Effector memory CD8-positive, alpha-beta T cell (primary cell): Measurements from ENCODE around the gene LDHA.
"Not testable (repeated sequence)": the region's sequence is repeated elsewhere in the genome, so short reads cannot be mapped to it uniquely, and the experiment has no call there.

ENCODE experiments used
- ATAC-seq: fragments of 150-1000 bp; cut with Tn5 transposase; replicated peaks from 2 replicates; pipeline ENCODE4 v1.10.0; 2021; ENCODE audit warnings: mild to moderate bottlenecking, moderate library complexity
- DNase-seq, 3 experiments: peaks; one replicate each; pipeline ENCODE4 v3.0.0; 2021
- H3K27ac Mint-ChIP-seq, 2 donors: one replicate each; pipeline ENCODE4 v1.8.0; 2022; ENCODE audit warnings: mild to moderate bottlenecking in 2 of 2, mixed read lengths in 2 of 2, moderate library complexity in 2 of 2
- H3K27me3 Mint-ChIP-seq, 2 donors: one replicate each; pipeline ENCODE4 v1.8.0; 2022; ENCODE audit warnings: mixed read lengths in 2 of 2
- H3K36me3 Mint-ChIP-seq: one replicate; pipeline ENCODE4 v1.8.0; 2022; ENCODE audit warnings: mild to moderate bottlenecking, moderate library complexity, mixed read lengths; ENCODE audit not compliant: insufficient read depth
- H3K4me1 Mint-ChIP-seq, 2 donors: one replicate each; pipeline ENCODE4 v1.8.0; 2022; ENCODE audit warnings: low read depth in 2 of 2, mixed read lengths in 2 of 2
- H3K4me3 Mint-ChIP-seq, 2 donors: one replicate each; pipeline ENCODE4 v1.8.0; 2022; ENCODE audit warnings: mild to moderate bottlenecking in 2 of 2, mixed read lengths in 2 of 2, moderate library complexity in 2 of 2
- H3K9me3 Mint-ChIP-seq, 2 donors: one replicate each; pipeline ENCODE4 v1.8.0; 2022; ENCODE audit warnings: mixed read lengths in 2 of 2

Gene LDHA

GRCh38 chr11:18375941-18376340 is 18.4 kb upstream of the LDHA start:
- H3K36me3 Mint-ChIP-seq, result peaks cover 3% of the 10 kb centered on the region
- no peaks in the 10 kb centered on the region for H3K27me3 Mint-ChIP-seq
- no peak overlapping the region for H3K4me3 Mint-ChIP-seq

GRCh38 chr11:18379201-18379600 is 15.2 kb upstream of the LDHA start:
- no peaks in the 10 kb centered on the region for H3K27me3 Mint-ChIP-seq
- ATAC-seq, result no peak
- no peaks in the 10 kb centered on the region for H3K9me3 Mint-ChIP-seq
- H3K36me3 Mint-ChIP-seq, result peaks cover 11% of the 10 kb centered on the region
- no peak overlapping the region for H3K4me3 Mint-ChIP-seq
- H3K4me1 Mint-ChIP-seq, result peaks cover 12 to 14% of the 10 kb centered on the region in 2 donors
- DNase-seq, result no peak
- H3K27ac Mint-ChIP-seq, result peak overlapping the region; percentile 15 to 41

More at GRCh38 chr11:18375941-18376340, 18.4 kb upstream of the LDHA start:
- Mint-ChIP-seq H3K27ac (no peak overlapping the region), H3K4me1 (no peaks in the 10 kb centered on the region), H3K9me3 (no peaks in the 10 kb centered on the region)
- no peak for ATAC-seq
- DNase-seq, result no peak

DNA sequence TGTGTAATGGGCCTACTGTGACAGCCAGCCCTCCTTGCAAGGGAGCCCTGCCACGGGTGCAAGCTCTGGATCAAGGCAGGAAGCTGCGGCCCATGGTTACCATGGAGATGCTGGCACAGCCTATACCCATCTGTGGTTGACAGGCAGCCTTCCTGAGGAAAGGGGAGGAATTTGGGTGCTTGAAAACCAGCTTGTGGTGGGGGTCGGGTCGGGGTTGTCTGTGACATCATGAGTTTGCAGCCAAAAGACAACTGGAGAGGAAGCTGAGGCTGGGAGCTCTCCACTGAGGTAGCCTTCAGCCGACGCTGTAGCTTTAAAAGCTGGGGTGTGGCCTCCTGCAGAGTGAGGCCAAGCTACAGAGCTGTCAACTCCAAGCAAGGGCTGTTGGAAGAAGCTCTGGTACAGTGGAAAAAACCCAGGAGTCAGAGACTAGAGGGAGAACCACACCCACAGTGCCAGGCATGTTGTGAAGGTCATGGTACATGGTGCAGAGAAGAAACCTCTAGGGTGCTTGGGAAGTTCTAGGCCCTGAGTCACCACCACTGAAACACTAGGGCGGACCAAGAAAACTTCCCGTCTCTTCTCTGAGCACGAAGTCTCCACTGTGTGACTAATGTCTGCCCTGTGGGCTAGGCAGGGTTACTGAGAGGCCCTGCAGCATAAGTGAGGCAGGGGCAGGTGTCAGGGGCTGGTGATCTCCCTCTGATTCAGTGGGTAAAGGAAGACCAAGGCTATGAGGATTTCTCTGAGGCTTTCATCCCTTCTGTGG is 10.8 kb upstream of the LDHA start:
- H3K4me3 Mint-ChIP-seq, result peak overlapping the region; percentile 75 to 79
- H3K4me1 Mint-ChIP-seq, result peaks cover 18 to 26% of the 10 kb centered on the region in 2 donors
- peaks cover 11% of the 10 kb centered on the region for H3K36me3 Mint-ChIP-seq
- H3K27me3 Mint-ChIP-seq, result no peaks in the 10 kb centered on the region
- DNase-seq (peak; percentile 47 to 67 (median 66)), ATAC-seq (peak; percentile 74)
- H3K9me3 Mint-ChIP-seq, result no peaks in the 10 kb centered on the region
- peak overlapping the region; percentile 97 for H3K27ac Mint-ChIP-seq

DNA sequence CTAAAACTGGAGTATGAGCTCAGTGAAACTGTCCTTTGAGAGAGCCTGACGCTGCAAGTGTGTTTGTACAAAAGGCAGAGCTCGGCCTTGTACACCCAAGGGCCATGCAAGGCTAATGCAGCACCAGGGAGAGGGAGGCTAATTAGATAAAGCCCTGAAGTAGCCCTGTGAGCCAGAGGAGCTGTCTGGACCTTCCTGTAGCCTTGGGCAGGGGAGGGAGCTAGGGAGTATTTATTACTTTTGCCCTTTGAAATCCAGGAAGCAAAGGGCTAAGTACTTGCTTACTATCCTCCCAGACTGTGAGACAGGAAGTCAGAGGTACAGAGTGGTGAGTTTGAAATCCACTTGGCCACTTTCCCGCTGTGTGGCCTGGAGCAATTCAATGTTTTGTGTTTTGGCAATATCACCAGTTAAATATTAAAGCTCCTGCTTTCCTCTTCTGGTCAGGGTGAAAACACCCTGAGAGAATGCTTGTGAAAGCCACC is 10.2 kb upstream of the LDHA start:
- Mint-ChIP-seq H3K4me3 (peak overlapping the region; percentile 75 to 79), H3K36me3 (peaks cover 11% of the 10 kb centered on the region), H3K9me3 (no peaks in the 10 kb centered on the region), H3K4me1 (peaks cover 18 to 26% of the 10 kb centered on the region in 2 donors), H3K27ac (peak overlapping the region; percentile 97), H3K27me3 (no peaks in the 10 kb centered on the region)
- DNase-seq, result peak in 1 of 3 experiments; percentile 14
- ATAC-seq, result peak; percentile 15

DNA sequence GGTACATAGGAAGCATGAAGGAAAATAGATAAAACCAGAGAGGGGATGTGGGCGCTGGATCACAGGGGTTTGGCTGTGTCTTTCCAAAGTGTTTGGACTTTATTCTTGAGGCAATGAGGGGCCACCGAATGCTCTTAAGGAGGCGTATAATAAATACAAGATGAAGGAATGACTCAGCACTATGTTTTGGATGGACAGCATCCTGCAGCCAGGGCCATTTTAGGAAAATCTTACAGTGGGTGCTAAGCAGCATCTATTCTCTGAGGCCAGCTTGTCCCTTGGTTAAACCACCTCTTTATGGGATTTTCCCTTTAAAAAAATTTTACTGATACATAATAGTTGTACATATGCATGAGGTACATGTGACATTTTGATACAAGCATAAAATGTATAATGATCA is 4.3 kb upstream of the LDHA start:
- H3K27ac Mint-ChIP-seq, result peak overlapping the region in 1 of 2 donors; percentile 12
- no peaks in the 10 kb centered on the region for H3K9me3 Mint-ChIP-seq
- H3K4me1 Mint-ChIP-seq, result peaks cover 11 to 20% of the 10 kb centered on the region in 2 donors
- ATAC-seq (no peak), DNase-seq (no peak)
- no peak overlapping the region for H3K4me3 Mint-ChIP-seq
- H3K36me3 Mint-ChIP-seq, result peaks cover 11% of the 10 kb centered on the region
- no peaks in the 10 kb centered on the region for H3K27me3 Mint-ChIP-seq

DNA sequence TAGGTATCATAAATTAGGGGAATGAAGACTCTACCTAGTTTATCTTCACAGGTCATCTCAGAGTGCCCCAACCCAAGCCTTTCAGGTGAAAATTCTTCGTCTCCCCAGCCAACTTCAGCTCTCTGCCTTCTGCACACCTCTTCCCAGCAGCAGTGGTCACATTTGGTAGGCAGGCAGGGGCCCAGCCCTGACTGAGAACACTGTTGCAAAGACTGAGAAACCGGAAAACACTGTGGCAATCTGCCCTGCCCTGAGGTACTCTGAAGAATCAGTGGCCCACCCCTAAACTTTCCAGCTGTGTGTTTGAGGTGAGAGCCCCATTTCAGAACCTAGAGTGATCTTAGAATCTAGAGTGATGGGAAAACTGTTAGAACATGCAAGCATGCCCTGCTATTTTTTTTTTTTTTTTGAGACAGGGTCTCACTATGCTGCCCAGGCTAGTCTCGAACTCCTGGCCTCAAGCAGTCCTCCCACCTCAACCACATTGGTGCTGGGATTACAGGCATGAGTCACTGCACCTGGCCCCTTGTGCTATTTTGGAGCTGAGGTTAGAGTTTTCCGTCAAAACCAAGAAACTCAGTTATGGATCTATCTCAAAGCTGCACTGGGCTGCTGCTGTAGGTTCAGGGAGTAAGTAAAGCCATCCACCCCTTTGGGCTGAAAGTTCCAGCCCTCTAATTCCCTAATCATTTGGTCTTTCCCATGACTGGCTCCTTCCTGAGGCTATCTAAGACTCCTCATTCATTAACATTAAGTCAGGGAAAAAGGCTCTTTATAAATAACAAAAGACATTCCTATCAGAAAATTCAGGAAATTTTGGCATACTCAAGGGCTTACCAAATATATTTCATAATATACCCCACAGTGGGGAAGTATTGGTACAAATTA is 1.7 kb upstream of the LDHA start:
- peaks cover 37% of the 10 kb centered on the region for H3K36me3 Mint-ChIP-seq
- DNase-seq (no peak), ATAC-seq (no peak)
- H3K27ac Mint-ChIP-seq, result peak overlapping the region; percentile 22 to 99
- peaks cover 22 to 24% of the 10 kb centered on the region in 2 donors for H3K4me1 Mint-ChIP-seq
- no peaks in the 10 kb centered on the region for H3K27me3 Mint-ChIP-seq
- peak overlapping the region; percentile 2 to 21 for H3K4me3 Mint-ChIP-seq
- H3K9me3 Mint-ChIP-seq, result no peaks in the 10 kb centered on the region

- Mint-ChIP-seq H3K36me3 (peaks cover 48% of the 10 kb centered on the region), H3K4me3 (peak overlapping the region; percentile 96 to 99), H3K27me3 (no peaks in the 10 kb centered on the region), H3K4me1 (peaks cover 24 to 30% of the 10 kb centered on the region in 2 donors), H3K27ac (peak overlapping the region; percentile 96 to 99), H3K9me3 (no peaks in the 10 kb centered on the region)
- ATAC-seq (no peak), DNase-seq (no peak)
These were observed 635 bp upstream of the LDHA start for GRCh38 chr11:18393581-18394274.

- H3K27me3 Mint-ChIP-seq, result no peaks in the 10 kb centered on the region
- peak overlapping the region; percentile 96 to 99 for H3K27ac Mint-ChIP-seq
- H3K4me3 Mint-ChIP-seq, result peak overlapping the region; percentile 96 to 99
- H3K4me1 Mint-ChIP-seq, result peaks cover 26 to 37% of the 10 kb centered on the region in 2 donors
- H3K9me3 Mint-ChIP-seq, result no peaks in the 10 kb centered on the region
- peak in 1 of 3 experiments; percentile 38 for DNase-seq
- ATAC-seq, result no peak
- H3K36me3 Mint-ChIP-seq, result peaks cover 62% of the 10 kb centered on the region
These were observed 768 bp downstream of the LDHA start for GRCh38 chr11:18394928-18395734.

- Mint-ChIP-seq H3K4me3 (peak overlapping the region; percentile 96 to 99), H3K27ac (peak overlapping the region; percentile 96 to 99), H3K4me1 (peaks cover 26 to 37% of the 10 kb centered on the region in 2 donors), H3K27me3 (no peaks in the 10 kb centered on the region), H3K36me3 (peaks cover 70% of the 10 kb centered on the region), H3K9me3 (no peaks in the 10 kb centered on the region)
- DNase-seq (peak; percentile 93 to 96 (median 94)), ATAC-seq (peak; percentile 56)
These were observed 1.6 kb downstream of the LDHA start for GRCh38 chr11:18395735-18396504.

- ATAC-seq (no peak), DNase-seq (no peak)
- H3K4me3 Mint-ChIP-seq, result peak overlapping the region; percentile 25 to 27
- H3K27ac Mint-ChIP-seq, result peak overlapping the region in 1 of 2 donors; percentile 77
- H3K36me3 Mint-ChIP-seq, result peaks cover 90% of the 10 kb centered on the region
- no peaks in the 10 kb centered on the region for H3K27me3 Mint-ChIP-seq
- peaks cover 25 to 33% of the 10 kb centered on the region in 2 donors for H3K4me1 Mint-ChIP-seq
- H3K9me3 Mint-ChIP-seq, result no peaks in the 10 kb centered on the region
These were observed 3.6 kb downstream of the LDHA start for GRCh38 chr11:18397921-18398320.

DNA sequence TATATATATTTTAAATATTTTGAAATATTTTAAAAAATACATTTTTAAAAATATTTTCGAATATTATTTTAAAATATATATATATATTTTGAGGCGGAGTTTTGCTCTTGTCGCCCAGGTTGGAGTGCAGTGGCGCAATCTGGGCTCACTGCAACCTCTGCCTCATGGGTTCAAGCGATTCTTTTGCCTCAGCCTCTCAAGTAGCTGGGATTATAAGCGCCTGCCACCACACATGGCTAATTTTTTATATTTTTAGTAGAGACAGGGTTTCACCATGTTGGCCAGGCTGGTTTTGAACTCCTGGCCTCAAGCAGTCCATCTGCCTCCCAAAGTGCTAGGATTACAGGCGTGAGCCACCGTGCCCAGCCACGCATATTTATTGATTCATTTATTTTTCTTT is 6.7 kb downstream of the LDHA start:
- not testable (repeated sequence) for DNase-seq, H3K9me3 Mint-ChIP-seq, ATAC-seq, H3K27ac Mint-ChIP-seq, H3K27me3 Mint-ChIP-seq, H3K4me3 Mint-ChIP-seq
- peaks cover 100% of the 10 kb centered on the region for H3K36me3 Mint-ChIP-seq
- peaks cover 13 to 23% of the 10 kb centered on the region in 2 donors for H3K4me1 Mint-ChIP-seq

DNA sequence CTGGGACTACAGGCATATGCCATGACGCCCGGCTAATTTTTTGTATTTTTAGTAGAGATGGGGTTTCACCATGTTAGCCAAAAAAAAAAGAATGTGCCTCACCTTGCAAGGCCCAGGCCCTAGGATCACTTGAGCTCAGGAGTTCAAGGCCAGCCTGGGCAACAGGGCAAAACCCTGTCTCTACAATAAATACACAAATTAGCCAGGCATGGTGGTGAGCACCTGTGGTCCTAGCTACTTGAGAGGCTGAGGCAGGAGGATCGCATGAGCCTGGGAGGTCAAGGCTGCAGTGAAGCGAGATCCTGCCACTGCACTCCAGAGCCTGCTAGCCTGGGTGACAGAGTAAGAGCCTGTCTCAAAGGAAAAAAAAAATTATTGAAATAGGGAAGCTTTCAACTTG is 9.7 kb downstream of the LDHA start:
- H3K27ac Mint-ChIP-seq, result no peak overlapping the region
- H3K9me3 Mint-ChIP-seq, result no peaks in the 10 kb centered on the region
- no peaks in the 10 kb centered on the region for H3K27me3 Mint-ChIP-seq
- H3K36me3 Mint-ChIP-seq, result peaks cover 100% of the 10 kb centered on the region
- ATAC-seq (no peak), DNase-seq (no peak)
- H3K4me1 Mint-ChIP-seq, result peaks cover 0 to 4% of the 10 kb centered on the region in 2 donors
- H3K4me3 Mint-ChIP-seq, result no peak overlapping the region
